Activated CD8-positive, alpha-beta memory T cell treated with anti-CD3 and anti-CD28 coated beads, Interleukin-2, amount 10 ng/mL, durations not matched to agents 7 days and 5 days (primary cell): ENCODE results near the gene MAGT1. TPM values are rescaled to one million over a fixed set of nuclear protein-coding genes. Genes with fewer than 3 reads are reported as not detected.
"Not testable (repeated sequence)": the region's sequence is repeated elsewhere in the genome, so short reads cannot be mapped to it uniquely, and the experiment has no call there.

Source experiments
- ATAC-seq: fragments of 150-1000 bp; cut with Tn5 transposase; one replicate; pipeline ENCODE4 v1.10.0; 2021; ENCODE audit warnings: moderate library complexity
- CTCF ChIA-PET: fragments of 350-600 bp; sonication (Branson Sonifier 250); formaldehyde crosslinking; loops from one replicate; lab custom pipeline; 2021; ENCODE audit warnings: antibody characterized with exemption; lab: Charles Lee
- DNase-seq: peaks from one replicate; pipeline ENCODE4 v3.0.0-alpha.2; 2020
- H3K27ac Mint-ChIP-seq: one replicate; pipeline ENCODE4 v1.8.0; 2021; ENCODE audit warnings: mild to moderate bottlenecking, mixed read lengths
- H3K27me3 Mint-ChIP-seq: one replicate; pipeline ENCODE4 v1.8.0; 2021; ENCODE audit warnings: mixed read lengths
- H3K36me3 Mint-ChIP-seq: one replicate; pipeline ENCODE4 v1.8.0; 2021; ENCODE audit warnings: mild to moderate bottlenecking, mixed read lengths
- H3K4me1 Mint-ChIP-seq: one replicate; pipeline ENCODE4 v1.8.0; 2021; ENCODE audit warnings: mixed read lengths
- H3K4me3 Mint-ChIP-seq: one replicate; pipeline ENCODE4 v1.8.0; 2021; ENCODE audit warnings: mild to moderate bottlenecking, moderate library complexity, mixed read lengths
- H3K9me3 Mint-ChIP-seq: one replicate; pipeline ENCODE4 v1.8.0; 2022; ENCODE audit warnings: low read depth, mixed read lengths
- total RNA-seq, 2 experiments: library from RNA; stranded (reverse); gene quantifications; one replicate each; pipeline ENCODE4 v1.2.3, GENCODE V29; 2021

MAGT1 gene
- total RNA-seq, 2 experiments from 2014 or later: 40.1 to 44.4 TPM

DNA sequence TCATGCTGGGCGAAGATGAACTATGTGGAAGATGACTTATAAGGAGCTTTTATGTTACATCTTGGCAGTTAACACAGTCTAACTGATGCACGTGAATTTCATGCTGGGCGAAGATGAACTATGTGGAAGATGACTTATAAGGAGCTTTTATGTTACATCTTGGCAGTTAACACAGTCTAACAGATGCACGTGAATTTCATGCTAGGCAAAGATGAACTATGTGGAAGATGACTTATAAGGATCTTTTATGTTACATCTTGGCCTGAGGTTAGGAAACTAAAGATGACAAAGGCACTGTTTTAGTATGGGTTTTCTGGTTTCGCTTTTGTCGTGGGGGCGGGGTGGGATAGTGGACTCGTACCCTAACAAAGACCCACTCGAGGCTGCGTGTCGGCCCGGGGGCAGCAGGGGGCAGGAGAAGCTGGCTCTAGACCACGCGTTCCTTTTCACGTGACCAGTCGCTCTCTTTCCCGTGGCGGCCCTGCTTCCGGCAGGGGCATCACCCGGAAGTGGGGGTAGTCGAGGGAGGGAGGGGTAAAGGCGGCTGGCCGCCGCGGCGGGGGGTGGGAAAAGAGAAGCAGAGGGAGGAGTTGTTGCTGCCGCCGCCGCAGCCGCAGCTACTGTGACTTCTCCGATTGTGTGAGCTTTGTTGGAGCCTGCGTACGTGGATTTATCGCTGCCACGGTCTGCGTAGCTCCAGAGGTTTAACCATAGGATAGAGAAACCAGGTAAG, 15.0 kb upstream of the MAGT1 start, which contains the start of gene ATP7A:
ATP7A (plus strand) TSS at position 586 of the 733 bp plus-strand sequence. CDS start 60,949 bp downstream, outside the sequence.
- CTCF ChIA-PET: interaction anchor here (0.8 to 1.6 kb wide), 5 partner anchors 11 to 182 kb away, joined by 3 to 13 read pairs (median 6); partner anchors contain the start of genes COX7B and MAGT1
- DNase-seq (peak; percentile 96), ATAC-seq (peak; percentile 96)
- H3K36me3 Mint-ChIP-seq: peaks cover 6% of the 10 kb centered on the region
- H3K4me3 Mint-ChIP-seq: peak within 1 kb of the TSS; percentile 90
- H3K27me3 Mint-ChIP-seq: no peaks in the 10 kb centered on the region
- peak within 1 kb of the TSS; percentile 97 for H3K27ac Mint-ChIP-seq
- H3K9me3 Mint-ChIP-seq: no peaks in the 10 kb centered on the region
- peaks cover 15% of the 10 kb centered on the region for H3K4me1 Mint-ChIP-seq

DNA sequence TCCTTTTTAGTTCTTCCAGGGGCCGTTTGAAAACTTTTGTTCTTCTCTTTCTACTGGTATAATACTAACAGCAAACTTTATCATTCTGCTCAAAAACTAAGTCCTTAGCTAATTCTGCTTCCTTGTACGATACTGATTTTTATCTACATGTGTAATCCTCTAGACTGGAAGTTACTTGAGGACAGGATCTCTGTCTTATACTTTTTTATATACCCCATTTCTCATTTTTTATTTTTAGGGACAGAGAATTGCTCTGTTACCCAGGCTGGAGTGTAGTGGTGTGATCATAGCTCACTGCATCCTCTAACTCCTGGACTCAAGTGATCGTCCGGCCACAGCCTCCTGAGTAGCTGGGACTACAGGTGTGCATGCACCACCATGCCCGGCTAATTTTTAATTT, 6.3 kb upstream of the MAGT1 start:
- no peak for DNase-seq
- peak overlapping the region; percentile 98 for H3K4me3 Mint-ChIP-seq
- CTCF ChIA-PET: no interaction called here
- no peaks in the 10 kb centered on the region for H3K9me3 Mint-ChIP-seq
- H3K4me1 Mint-ChIP-seq: peaks cover 22% of the 10 kb centered on the region
- peaks cover 27% of the 10 kb centered on the region for H3K36me3 Mint-ChIP-seq
- no peak for ATAC-seq
- H3K27me3 Mint-ChIP-seq: no peaks in the 10 kb centered on the region
- peak overlapping the region; percentile 68 for H3K27ac Mint-ChIP-seq

DNA sequence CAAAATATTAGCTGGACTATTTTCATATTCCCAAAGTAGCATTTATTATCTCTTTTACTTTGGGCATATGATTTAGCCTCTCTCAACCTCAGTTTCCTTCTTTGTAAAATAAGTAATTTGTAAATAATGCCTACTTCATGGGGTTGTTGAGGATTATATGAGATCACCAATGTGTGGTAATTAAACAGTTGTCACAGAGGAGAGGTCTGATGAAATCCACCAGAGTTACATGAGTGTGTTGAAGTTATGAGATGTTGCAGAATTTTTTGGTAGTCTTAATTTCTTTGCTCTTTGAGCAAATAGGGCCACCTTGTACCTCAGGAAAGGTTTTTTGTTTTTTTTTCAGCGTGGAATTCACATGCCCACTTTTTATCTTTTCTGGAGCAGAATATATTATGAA, 5.5 kb upstream of the MAGT1 start:
- H3K4me3 Mint-ChIP-seq: peak overlapping the region; percentile 98
- H3K27me3 Mint-ChIP-seq: no peaks in the 10 kb centered on the region
- H3K4me1 Mint-ChIP-seq: peaks cover 22% of the 10 kb centered on the region
- peaks cover 27% of the 10 kb centered on the region for H3K36me3 Mint-ChIP-seq
- peak overlapping the region; percentile 97 for H3K27ac Mint-ChIP-seq
- no peaks in the 10 kb centered on the region for H3K9me3 Mint-ChIP-seq
- DNase-seq: no peak
- no peak for ATAC-seq
- CTCF ChIA-PET: interaction anchor here (1.5 kb wide), 1 partner anchor 124 kb away, joined by 4 read pairs; no protein-coding TSS in a partner anchor

DNA sequence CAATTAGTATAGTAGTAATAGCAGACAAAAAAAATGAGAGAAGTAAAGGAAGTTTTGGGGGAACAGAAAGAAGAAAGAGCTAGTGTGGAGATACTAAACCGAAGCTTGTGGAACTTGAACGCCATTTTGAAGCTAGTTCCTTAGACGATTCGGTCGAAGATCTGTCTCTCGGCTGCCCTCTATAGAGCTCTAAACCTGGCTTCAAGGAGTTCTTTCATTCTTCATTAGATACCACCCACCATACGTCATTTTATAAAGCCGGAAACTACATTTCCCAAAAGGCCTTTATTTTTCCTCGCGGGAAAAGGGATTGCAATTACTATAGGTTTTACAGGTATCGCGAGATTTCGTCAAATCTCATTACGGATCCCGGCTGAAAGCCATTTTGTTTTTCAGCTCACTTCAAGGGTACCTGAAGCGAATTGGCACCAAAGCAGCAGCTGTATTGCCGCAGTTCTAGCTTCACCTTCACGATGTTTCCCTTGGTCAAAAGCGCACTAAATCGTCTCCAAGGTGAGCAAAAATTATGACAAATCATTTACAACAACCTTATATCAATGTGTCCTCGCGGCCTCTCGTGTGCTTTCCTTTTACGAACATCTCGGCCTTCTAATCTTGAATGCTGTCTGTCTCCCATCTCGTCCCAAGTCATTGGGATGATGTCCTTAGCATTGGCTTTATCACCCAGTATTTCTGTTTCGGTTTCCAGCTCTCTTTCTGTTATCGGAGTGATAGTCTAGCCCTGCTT, 4.0 kb upstream of the MAGT1 start, which contains the start of gene COX7B:
COX7B (plus strand) TSS at position 388 of the 748 bp plus-strand sequence; CDS start at position 474, 86 bp downstream.
- CTCF ChIA-PET: interaction anchor here (1.3 to 1.8 kb wide), 7 partner anchors 11 to 206 kb away, joined by 3 to 13 read pairs (median 4); partner anchors contain the start of genes ATP7A and PGK1
- H3K9me3 Mint-ChIP-seq: no peaks in the 10 kb centered on the region
- H3K36me3 Mint-ChIP-seq: peaks cover 22% of the 10 kb centered on the region
- H3K4me3 Mint-ChIP-seq: peak within 1 kb of the TSS; percentile 98
- H3K27ac Mint-ChIP-seq: peak within 1 kb of the TSS; percentile 97
- ATAC-seq: peak; percentile 64
- peak; percentile 81 for DNase-seq
- H3K4me1 Mint-ChIP-seq: peaks cover 24% of the 10 kb centered on the region
- no peaks in the 10 kb centered on the region for H3K27me3 Mint-ChIP-seq

DNA sequence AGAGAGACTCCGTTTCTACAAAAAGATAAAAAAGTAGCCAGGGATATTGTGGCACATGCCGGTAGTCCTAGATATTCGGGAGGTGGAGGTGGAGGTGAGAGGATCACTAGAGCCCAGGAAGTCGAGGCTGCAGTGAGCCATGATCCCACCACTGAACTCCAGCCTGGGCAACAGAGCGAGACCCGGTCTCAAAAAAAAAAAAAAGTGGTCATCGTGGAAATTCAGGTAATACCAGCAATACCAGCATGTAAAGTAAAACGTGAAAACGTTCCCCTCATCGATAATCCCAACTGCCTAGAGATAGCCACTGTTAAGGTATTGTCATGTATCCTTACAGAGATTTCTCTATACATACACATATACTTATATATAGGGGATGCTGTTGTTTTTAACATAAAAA, 1.5 kb downstream of the MAGT1 start:
- H3K9me3 Mint-ChIP-seq: no peaks in the 10 kb centered on the region
- H3K4me3 Mint-ChIP-seq: peak overlapping the region; percentile 91
- peaks cover 22% of the 10 kb centered on the region for H3K4me1 Mint-ChIP-seq
- H3K36me3 Mint-ChIP-seq: peaks cover 16% of the 10 kb centered on the region
- ATAC-seq (no peak), DNase-seq (no peak)
- H3K27ac Mint-ChIP-seq: no peak overlapping the region
- no peaks in the 10 kb centered on the region for H3K27me3 Mint-ChIP-seq
- CTCF ChIA-PET: no interaction called here

DNA sequence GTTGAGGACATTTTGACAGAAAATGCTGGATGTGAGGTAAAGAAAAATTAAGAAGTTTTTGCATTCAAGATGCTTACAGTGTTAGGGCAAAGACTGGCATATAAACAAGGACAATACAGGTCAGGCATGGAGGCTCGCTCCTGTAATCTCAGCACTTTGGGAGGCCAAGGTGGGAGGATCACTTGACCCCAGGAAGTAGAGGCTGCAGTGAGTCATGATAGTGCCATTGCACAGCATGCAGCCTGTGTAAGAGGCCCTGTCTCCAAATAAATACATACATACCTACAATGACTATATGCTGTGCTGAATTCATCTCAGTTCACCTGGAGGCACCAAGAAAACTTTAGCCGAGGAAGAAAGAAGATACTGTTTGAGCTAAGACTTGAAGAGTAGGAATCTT, 2.3 kb downstream of the MAGT1 start:
- H3K4me3 Mint-ChIP-seq: peak overlapping the region; percentile 26
- H3K27me3 Mint-ChIP-seq: no peaks in the 10 kb centered on the region
- no peak for DNase-seq
- CTCF ChIA-PET: no interaction called here
- peaks cover 22% of the 10 kb centered on the region for H3K4me1 Mint-ChIP-seq
- H3K36me3 Mint-ChIP-seq: peaks cover 16% of the 10 kb centered on the region
- ATAC-seq: no peak
- H3K27ac Mint-ChIP-seq: no peak overlapping the region
- H3K9me3 Mint-ChIP-seq: no peaks in the 10 kb centered on the region

DNA sequence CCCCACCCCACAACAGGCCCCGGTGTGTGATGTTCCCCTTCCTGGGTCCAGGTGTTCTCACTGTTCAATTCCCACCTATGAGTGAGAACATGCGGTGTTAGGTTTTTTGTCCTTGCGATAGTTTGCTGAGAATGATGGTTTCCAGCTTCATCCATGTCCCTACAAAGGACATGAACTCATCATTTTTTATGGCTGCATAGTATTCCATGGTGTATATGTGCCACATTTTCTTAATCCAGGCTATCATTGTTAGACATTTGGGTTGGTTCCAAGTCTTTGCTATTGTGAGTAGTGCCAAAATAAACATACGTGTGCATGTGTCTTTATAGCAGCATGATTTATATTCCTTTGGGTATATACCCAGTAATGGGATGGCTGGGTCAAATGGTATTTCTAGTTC, 13.8 kb downstream of the MAGT1 start:
- H3K27ac Mint-ChIP-seq, H3K4me3 Mint-ChIP-seq, CTCF ChIA-PET, ATAC-seq, H3K4me1 Mint-ChIP-seq, DNase-seq, H3K9me3 Mint-ChIP-seq, H3K27me3 Mint-ChIP-seq: not testable (repeated sequence)
- peaks cover 13% of the 10 kb centered on the region for H3K36me3 Mint-ChIP-seq

DNA sequence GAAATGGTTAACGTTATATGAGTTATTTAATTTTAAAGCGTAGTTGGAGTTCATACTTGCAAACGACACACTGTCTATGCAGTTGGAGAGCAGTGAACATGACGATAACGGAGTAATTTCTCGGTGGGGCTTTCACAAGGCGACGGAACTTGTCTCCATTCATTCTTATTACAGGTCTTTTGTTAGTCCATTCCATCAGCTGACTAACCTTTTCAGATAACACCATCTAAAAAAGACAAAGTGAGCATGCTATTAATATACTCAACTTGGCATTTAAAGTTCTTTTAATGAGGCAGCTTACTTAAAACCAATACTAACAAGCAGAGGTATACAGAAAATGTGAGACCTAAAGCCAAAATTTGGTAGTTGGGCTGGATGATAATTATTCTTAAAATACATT, 19.9 kb downstream of the MAGT1 start:
- no peak overlapping the region for H3K27ac Mint-ChIP-seq
- peaks cover 24% of the 10 kb centered on the region for H3K36me3 Mint-ChIP-seq
- CTCF ChIA-PET: no interaction called here
- no peaks in the 10 kb centered on the region for H3K9me3 Mint-ChIP-seq
- ATAC-seq (no peak), DNase-seq (no peak)
- H3K27me3 Mint-ChIP-seq: no peaks in the 10 kb centered on the region
- no peak overlapping the region for H3K4me3 Mint-ChIP-seq
- peaks cover 3% of the 10 kb centered on the region for H3K4me1 Mint-ChIP-seq

DNA sequence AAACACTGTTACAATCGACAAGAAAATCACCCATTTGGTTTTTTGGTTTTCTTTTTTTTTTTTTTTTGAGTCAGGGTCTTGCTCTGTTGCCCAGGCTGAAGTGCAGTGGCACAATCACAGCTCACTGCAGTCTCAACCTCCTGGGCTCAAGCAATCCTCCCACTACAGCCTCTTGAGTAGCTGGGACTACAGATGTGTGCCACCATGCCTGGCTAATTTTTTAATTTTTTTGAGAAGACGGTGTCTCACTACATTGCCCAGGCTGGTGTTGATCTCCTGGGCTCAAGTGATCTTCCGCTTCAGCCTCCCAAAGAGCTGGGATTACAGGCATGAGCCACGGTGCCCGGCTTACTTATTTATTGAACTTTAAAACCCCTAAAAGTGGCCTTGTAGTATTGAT, 63.7 kb downstream of the MAGT1 start:
- H3K27ac Mint-ChIP-seq, ATAC-seq, H3K4me1 Mint-ChIP-seq, H3K4me3 Mint-ChIP-seq, H3K9me3 Mint-ChIP-seq, H3K27me3 Mint-ChIP-seq, DNase-seq: not testable (repeated sequence)
- CTCF ChIA-PET: interaction anchor here (1.1 kb wide), 1 partner anchor 68 kb away, joined by 6 read pairs; the partner anchor contains the start of gene COX7B
- H3K36me3 Mint-ChIP-seq: peaks cover 31% of the 10 kb centered on the region

DNA sequence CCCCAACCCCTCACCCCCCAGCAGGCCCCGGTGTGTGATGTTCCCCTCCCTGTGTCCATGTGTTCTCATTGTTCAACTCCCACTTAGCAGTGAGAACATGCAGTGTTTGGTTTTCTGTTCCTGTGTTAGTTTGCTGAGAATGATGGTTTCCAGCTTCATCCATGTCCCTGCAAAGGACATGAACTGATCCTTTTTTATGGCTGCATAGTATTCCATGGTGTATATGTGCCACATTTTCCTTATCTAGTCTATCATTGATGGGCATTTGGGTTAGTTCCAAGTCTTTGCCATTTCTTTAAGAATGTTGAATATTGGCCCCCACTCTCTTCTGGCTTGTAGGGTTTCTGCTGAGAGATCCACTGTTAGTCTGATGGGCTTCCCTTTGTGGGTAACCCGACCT, 73.2 kb downstream of the MAGT1 start:
- H3K27me3 Mint-ChIP-seq, H3K9me3 Mint-ChIP-seq, DNase-seq, H3K27ac Mint-ChIP-seq, ATAC-seq, H3K4me1 Mint-ChIP-seq, H3K4me3 Mint-ChIP-seq, CTCF ChIA-PET: not testable (repeated sequence)
- peaks cover 27% of the 10 kb centered on the region for H3K36me3 Mint-ChIP-seq

DNA sequence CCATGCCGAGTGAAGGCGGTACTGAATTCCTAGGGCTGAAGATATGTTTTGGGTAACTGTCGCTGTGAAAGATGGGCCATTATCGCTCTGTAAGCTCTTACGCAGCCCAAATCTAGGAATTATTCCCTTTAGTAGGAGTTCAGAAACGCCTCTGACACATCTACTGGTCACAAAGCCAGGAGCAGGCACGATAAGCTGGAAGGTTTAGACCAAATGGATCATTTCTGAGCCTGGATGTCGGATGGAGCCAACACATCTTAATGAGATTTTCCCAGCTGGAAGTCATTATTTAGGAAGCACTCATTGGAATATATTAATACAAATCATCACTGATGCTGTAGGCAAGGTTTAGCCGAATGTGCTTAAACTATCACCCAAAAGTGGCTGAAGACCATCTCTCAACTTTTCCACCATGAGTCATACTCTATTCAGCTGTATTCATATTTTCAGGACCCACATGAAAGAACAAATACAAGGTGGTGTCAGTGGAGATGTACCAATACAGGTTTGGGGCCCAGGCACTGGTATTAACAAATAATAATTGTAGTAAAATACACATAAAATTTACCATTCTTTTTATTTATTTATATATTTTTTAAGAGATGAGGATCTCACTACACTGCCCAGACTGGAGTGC, 75.0 kb downstream of the MAGT1 start:
- Mint-ChIP-seq H3K4me3 (no peak overlapping the region), H3K27me3 (no peaks in the 10 kb centered on the region), H3K27ac (no peak overlapping the region), H3K4me1 (peaks cover 1% of the 10 kb centered on the region), H3K9me3 (peaks cover 2% of the 10 kb centered on the region), H3K36me3 (peaks cover 16% of the 10 kb centered on the region)
- CTCF ChIA-PET: no interaction called here
- ATAC-seq: no peak
- no peak for DNase-seq

DNA sequence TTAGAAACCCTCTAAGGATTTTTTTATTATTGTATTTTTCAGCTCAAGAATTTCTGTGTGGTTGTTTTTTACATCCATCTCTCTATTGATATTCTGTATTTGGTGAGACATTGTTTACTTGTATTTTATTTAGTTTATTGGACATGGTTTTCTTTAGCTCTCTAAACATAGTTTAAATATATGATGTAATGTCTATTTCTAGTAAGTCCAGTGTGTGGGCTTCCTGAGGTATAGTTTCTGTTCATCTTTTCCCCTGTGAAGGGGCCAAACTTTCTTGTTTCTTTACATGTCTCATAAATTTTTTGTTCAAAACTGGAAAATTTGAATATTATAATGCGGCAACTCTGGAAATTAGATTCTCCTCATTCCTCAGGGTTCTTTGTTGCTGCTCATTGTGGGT, 81.0 kb downstream of the MAGT1 start:
- Mint-ChIP-seq H3K4me3 (no peak overlapping the region), H3K36me3 (no peaks in the 10 kb centered on the region), H3K4me1 (peaks cover 1% of the 10 kb centered on the region), H3K9me3 (no peaks in the 10 kb centered on the region), H3K27me3 (no peaks in the 10 kb centered on the region), H3K27ac (no peak overlapping the region)
- no peak for DNase-seq
- no peak for ATAC-seq
- CTCF ChIA-PET: no interaction called here

DNA sequence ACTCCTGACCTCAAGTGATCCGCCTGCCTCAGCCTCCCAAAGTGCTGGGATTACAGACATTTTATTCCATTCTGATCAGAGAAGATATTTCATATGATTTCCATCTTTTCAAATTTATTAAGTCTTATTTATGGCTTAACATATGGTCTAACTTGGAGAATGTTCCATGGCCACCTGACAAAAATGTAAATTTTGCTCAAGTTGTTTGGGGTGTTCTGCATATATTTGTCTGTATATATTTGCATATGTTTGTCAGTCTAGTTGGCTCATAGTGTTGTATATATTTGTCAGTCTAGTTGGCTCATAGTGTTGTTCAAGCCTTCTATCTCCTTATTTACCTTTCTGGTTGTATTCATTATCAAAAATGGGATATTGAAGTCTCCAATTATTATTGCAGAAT, 93.0 kb downstream of the MAGT1 start:
- CTCF ChIA-PET: no interaction called here
- H3K36me3 Mint-ChIP-seq: no peaks in the 10 kb centered on the region
- H3K27ac Mint-ChIP-seq: no peak overlapping the region
- ATAC-seq (no peak), DNase-seq (no peak)
- no peak overlapping the region for H3K4me3 Mint-ChIP-seq
- no peaks in the 10 kb centered on the region for H3K4me1 Mint-ChIP-seq
- no peaks in the 10 kb centered on the region for H3K9me3 Mint-ChIP-seq
- H3K27me3 Mint-ChIP-seq: no peaks in the 10 kb centered on the region
